Stomach (tissue), 4 donors: Measurements from ENCODE around the gene SGMS1.
"Not testable (repeated sequence)": the region's sequence is repeated elsewhere in the genome, so short reads cannot be mapped to it uniquely, and the experiment has no call there.

Experiments used
- CTCF ChIP-seq, 7 experiments: fragments of 450-650 bp in 4 of 7; fragments of 200-600 bp in 3 of 7; sonication (generic) in 3 of 7; IDR thresholded peaks; one replicate each; pipeline ENCODE4 v1.5.1; 2016 to 2019; ENCODE audit warnings: antibody characterized with exemption in 7 of 7, control low read depth in 2 of 7, mild to moderate bottlenecking in 1 of 7
- EP300 ChIP-seq: sonication (generic); formaldehyde crosslinking; IDR thresholded peaks from one replicate; pipeline ENCODE4 v1.6.1; 2017; ENCODE audit warnings: antibody characterized with exemption
- POLR2AphosphoS5 ChIP-seq, 3 donors: sonication (generic); formaldehyde crosslinking; IDR thresholded peaks; one replicate each; pipeline ENCODE4 v1.6.1; 2016; ENCODE audit warnings: antibody characterized with exemption in 3 of 3

GRCh38 chr10:50425215-50425614 lies 198.5 kb downstream of the SGMS1 start:
- TF ChIP-seq CTCF (IDR thresholded peaks at IDR 0.05); POLR2AphosphoS5 (IDR thresholded peaks at IDR 0.05); EP300: not testable (repeated sequence)
